ENCODE results near the gene ADORA2B.
"Not testable (repeated sequence)": the region's sequence is repeated elsewhere in the genome, so short reads cannot be mapped to it uniquely, and the experiment has no call there.

The ADORA2B gene

DNA sequence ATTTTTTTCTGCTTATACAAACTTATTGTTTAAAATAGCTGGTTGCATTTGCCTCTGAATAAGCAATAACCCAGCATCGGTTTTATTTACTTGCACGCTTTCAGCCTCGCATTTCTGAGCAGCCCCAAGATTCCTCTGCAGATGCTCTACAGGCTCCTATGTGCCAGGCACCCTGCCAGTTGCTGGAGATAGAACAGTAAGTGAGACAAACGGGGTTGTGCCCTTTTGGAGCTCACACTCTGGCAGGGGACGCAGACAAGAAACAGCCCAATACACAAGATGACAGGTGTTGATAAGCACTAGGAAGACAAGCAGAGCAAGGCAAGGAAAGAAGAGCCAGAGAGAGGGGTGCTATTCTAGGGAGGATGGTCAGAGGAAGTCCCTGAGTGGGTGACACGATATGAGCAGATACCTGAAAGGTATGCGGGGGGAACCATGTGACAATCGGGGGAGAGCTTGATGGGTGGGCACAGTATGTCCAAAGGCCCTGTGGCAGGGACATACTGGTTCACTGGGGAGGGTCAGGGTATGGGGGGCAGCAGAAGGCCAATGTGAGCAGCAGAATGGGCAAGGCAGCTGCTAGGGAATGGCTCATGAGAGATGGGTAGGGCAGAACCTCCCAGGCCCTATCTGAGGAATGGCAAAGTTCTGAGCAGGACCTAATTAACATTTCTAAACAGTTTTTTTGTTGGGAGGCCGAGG, 18.7 kb upstream of the ADORA2B start:
- DNase-seq, result no peak

GRCh38 chr17:15928286-15928785, 16.6 kb upstream of the ADORA2B start:
- no peak for DNase-seq

GRCh38 chr17:15929941-15930340, 15.0 kb upstream of the ADORA2B start:
- no peak for DNase-seq

- DNase-seq, result no peak
Measured at GRCh38 chr17:15930426-15930825, 14.5 kb upstream of the ADORA2B start.

DNA sequence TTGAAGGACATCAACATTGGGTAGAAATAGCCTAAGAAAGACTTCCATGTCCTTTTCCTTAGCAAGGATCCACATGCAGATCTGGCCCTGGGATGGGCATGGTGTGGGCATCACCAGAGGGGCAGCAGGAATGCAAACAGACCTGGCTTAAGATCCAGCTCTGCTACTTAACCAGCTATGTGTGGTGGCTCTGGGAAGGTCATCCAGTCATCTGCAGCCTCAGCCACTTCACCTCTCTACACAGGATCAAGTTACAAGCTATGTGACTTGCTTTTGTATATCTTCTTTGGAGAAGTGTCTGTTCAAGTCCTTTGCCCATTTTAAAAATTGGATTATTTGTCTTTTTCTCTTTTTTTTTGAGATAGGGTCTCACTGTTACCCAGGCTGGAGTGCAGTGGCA, 13.5 kb upstream of the ADORA2B start:
- no peak for DNase-seq

- no peak for DNase-seq
Measured at GRCh38 chr17:15934866-15935265, 10.1 kb upstream of the ADORA2B start.

GRCh38 chr17:15935891-15936290, 9.0 kb upstream of the ADORA2B start:
- no peak for DNase-seq

DNA sequence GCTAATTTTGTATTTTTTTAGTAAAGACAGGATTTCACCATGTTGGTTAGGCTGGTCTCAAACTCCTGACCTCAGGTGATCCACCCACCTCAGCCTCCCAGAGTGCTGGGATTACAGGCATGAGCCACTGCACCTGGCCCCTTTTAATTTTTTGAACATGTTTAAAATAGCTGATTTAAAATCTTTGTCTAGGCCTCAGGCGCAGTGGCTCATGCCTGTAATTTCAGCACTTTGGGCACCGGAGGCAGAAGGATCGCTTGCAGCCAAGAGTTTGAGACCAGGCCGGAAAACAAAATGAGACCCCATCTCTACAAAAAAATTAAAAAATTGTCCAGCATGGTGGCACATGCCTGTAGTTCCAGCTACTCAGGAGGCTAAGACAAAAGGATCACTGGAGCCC, 8.4 kb upstream of the ADORA2B start:
- DNase-seq, result not testable (repeated sequence)

DNA sequence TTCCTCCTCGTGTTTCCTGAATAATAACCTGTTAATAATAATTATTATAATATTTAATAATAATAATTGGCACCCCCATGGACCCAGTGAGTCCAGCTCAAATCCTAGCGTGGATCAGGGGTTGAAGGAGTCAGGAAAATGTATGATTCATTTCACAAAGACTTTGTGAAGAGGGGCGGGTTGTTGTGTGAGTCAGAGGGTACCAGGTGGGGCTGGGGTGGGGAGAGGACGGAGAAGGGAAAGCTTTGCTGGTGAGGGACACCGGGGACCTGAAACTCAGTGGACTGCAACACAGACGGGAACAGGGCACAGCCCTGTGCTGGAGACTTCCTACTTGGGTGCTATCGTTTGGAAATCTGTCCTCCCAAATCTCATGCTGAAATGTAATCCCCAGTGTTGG, 3.1 kb upstream of the ADORA2B start:
- DNase-seq, result no peak

GRCh38 chr17:15942207-15942833, 2.6 kb upstream of the ADORA2B start:
- no peak for DNase-seq

DNA sequence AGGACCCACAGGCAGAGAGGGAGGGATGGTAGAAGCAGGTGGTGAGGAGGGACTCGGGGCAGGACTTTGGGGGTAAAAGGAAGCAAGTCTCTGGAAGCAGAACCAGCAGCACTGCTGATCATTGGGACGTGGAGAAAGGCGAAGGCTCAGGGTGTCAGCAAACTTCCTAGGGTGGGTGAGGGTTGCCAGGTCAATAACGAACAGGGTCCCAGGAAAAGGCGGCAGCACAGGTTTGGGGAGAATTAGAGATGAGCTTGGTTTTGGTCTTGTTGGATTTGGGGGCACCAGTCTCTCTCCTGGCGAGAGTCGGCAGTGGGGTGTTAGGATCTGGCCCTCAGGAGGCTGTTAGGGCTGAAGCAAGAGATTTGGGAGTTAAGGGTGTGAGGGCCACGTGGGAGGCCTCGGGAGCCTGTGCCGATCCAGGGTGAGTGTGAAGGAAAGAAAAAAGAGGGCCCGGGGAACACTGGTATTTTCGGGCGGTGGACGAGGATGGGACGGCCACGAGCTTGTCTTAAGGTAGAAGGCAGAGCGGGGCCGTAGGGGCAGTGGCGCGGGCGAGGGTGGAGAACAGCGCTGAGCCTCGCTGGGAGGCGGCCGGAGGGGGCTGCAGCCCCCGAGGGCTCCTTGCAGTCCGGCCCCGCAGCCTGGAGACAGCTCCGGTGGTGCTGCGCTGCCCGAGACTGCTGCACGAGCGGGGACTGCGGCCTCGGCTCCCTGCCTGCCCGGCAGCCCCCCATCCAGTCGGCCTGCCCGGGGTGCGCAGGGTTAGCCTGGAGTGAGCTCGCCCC, 765 bp upstream of the ADORA2B start:
- DNase-seq, result no peak

- DNase-seq, result no peak
Measured at GRCh38 chr17:15945527-15946191, 729 bp downstream of the ADORA2B start.

GRCh38 chr17:15946611-15947120, 1.7 kb downstream of the ADORA2B start:
- no peak for DNase-seq

DNA sequence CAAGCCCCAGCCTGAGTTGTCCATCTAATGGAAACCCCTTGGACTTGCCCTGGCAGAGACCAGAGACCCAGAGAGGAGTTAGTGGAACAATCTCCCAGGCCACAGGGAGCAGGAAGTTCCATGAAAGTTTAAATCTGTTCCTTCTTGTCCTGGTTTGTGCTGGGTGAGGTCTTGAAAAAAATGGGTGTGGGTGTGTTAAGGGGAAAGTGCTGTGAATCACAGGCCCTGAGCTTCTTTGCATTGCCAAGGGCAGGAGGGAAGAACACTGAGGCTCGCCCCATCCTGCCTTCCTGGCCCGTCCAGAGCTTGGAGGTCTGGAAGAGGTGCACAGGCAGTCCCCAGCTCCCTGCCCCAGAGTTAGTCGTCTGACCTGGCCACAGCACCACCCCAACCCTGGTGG, 2.3 kb downstream of the ADORA2B start:
- DNase-seq, result no peak

GRCh38 chr17:15947976-15948752, 3.2 kb downstream of the ADORA2B start:
- no peak for DNase-seq

- DNase-seq, result no peak
Measured at GRCh38 chr17:15951368-15952047, 6.6 kb downstream of the ADORA2B start.

DNA sequence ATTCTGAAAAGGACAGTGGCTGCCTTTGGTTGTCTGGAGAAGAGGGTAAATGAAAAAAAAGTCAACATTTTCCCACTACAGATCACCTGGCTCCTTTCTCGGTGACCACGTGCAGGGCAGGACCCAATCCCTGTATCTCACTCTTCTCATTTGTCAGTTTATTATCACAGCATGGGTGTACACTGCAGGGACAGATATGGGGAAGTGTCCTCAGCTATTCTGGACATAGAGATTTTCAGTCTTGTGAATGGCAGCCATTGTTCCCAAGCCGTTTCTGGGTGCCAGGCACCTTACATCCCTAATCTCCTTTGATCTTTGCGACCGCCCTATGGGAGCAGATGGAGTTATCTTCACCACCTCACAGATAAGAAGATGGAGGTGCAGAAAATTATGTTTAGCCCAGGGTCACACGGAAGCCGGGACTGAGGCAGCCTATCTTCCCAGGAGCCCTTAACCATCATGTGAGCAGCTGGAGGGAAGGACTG, 7.2 kb downstream of the ADORA2B start:
- no peak for DNase-seq

DNA sequence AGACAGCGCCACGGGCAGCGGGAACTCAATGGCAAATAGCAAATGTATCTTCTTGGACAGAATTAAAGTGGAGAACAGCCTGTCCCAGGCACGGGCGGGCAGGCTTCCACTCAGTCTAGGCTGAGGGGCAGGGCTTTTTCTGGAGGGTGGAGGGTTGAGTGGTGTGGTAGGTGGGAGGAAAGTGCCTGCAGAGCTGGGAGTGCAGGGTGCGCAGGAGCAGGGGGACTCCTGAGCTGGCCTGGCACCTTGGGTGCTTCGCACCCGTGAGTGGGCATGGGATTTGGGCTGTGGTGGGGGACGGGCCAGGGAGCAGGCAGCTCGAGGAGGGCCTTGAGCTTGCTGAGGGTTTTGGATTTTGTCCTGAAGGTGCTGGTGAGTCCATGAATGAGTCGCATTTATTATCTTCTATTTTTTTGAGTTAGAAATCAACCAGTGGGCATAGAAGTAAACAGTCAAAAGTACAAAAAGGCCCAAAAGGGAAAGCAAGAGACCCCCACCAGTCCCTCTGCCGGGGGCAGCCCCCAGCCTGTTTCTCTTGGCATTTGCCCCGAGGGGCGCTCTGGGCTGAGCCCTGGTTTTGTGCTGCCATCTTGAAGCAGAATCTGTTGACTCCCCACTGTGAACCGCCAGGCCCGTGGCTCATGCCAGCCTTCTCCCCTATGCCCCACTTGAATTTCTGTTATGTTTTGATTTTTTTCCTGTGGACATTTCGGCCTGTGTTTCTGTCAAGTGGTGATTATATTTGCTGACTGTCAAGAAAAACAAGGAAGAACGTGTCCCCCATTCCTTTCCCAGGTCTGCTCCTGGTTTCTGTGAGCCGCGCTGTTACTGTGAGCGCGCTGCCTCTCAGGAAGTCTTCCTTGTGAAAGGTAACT, 8.2 kb downstream of the ADORA2B start:
- DNase-seq, result no peak

GRCh38 chr17:15954222-15954621, 9.3 kb downstream of the ADORA2B start:
- no peak for DNase-seq

DNA sequence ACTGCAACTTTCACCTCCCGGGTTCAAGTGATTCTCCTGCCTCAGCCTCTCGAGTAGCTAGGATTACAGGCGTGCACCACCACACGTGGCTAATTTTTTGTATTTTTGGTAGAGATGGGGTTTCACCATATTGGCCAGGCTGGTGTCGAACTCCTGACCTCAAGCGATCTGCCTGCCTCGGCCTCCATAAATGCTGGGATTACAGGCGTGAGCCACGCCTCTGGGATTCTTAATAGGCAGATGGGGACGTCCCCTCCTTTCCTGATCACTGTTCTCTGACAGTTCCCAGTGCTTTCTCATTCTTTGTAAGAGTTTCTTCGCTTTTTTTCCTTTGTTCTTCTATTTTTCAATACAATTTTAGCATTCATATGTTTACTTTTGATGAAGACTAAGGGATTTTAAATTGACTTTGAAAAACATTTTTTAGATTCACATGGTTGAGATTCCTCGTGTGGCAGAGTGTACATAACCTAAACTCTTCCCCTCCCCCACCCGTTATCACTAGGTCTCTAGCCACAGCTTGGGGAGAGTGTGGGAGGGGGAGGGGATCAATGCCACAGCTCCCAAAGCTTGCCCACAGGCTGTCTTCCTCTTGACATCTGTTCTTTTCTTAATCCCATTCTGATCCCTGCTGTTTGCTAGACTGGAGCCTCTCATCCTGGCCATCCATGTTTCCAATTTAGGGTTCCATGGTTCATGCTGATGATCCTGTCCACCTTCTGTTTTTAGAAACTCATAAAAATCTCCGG, 11.0 kb downstream of the ADORA2B start:
- no peak for DNase-seq

Measured in activated CD4-positive, alpha-beta T cell treated with anti-CD3 and anti-CD28 coated beads, Interleukin-2, amount 50 U/mL, for 16 hours (primary cell).